Measurements from ENCODE around the gene EML1.

The EML1 gene

GRCh38 chr14:99837822-99838221 is 44.6 kb downstream of the EML1 start:
- no peak for DNase-seq

GRCh38 chr14:99838639-99839134 is 45.5 kb downstream of the EML1 start:
- DNase-seq = no peak

- no peak for DNase-seq
Observed at GRCh38 chr14:99839696-99840095, 46.5 kb downstream of the EML1 start.

GRCh38 chr14:99840265-99840664 is 47.1 kb downstream of the EML1 start:
- DNase-seq = no peak

- DNase-seq = no peak
Observed at GRCh38 chr14:99840774-99841305, 47.6 kb downstream of the EML1 start.

GRCh38 chr14:99841436-99842071 is 48.3 kb downstream of the EML1 start:
- DNase-seq = no peak

- no peak for DNase-seq
Observed at GRCh38 chr14:99842141-99842540, 48.9 kb downstream of the EML1 start.

- DNase-seq = no peak
Observed at GRCh38 chr14:99846808-99847207, 53.6 kb downstream of the EML1 start.

GRCh38 chr14:99850709-99851108 is 57.5 kb downstream of the EML1 start:
- no peak for DNase-seq

GRCh38 chr14:99852578-99852977 is 59.4 kb downstream of the EML1 start:
- no peak for DNase-seq

GRCh38 chr14:99853206-99853605 is 60.0 kb downstream of the EML1 start:
- DNase-seq = no peak

- DNase-seq = no peak
Observed at GRCh38 chr14:99854831-99855230, 61.6 kb downstream of the EML1 start.

GRCh38 chr14:99855271-99855670 is 62.1 kb downstream of the EML1 start:
- no peak for DNase-seq

- DNase-seq = no peak
Observed at GRCh38 chr14:99857551-99857950, 64.3 kb downstream of the EML1 start.

- no peak for DNase-seq
Observed at GRCh38 chr14:99860219-99860618, 67.0 kb downstream of the EML1 start.

- no peak for DNase-seq
Observed at GRCh38 chr14:99862136-99862535, 68.9 kb downstream of the EML1 start.

- DNase-seq = no peak
Observed at GRCh38 chr14:99863059-99863458, 69.8 kb downstream of the EML1 start.

- no peak for DNase-seq
Observed at GRCh38 chr14:99865408-99865807, 72.2 kb downstream of the EML1 start.

GRCh38 chr14:99870617-99871016 is 77.4 kb downstream of the EML1 start:
- DNase-seq = no peak

- no peak for DNase-seq
Observed at GRCh38 chr14:99871771-99872170, 78.6 kb downstream of the EML1 start.

GRCh38 chr14:99872786-99873440 is 79.7 kb downstream of the EML1 start:
- DNase-seq = no peak

- DNase-seq = no peak
Observed at GRCh38 chr14:99873653-99874052, 80.4 kb downstream of the EML1 start.

- no peak for DNase-seq
Observed at GRCh38 chr14:99874306-99874705, 81.1 kb downstream of the EML1 start.

GRCh38 chr14:99875421-99875820 is 82.2 kb downstream of the EML1 start:
- no peak for DNase-seq

GRCh38 chr14:99875836-99876235 is 82.6 kb downstream of the EML1 start:
- no peak for DNase-seq
